Renal cortex interstitium (tissue), 11 donors: ENCODE results near the gene PPARA. TPM values are rescaled to one million over a fixed set of nuclear protein-coding genes. Genes with fewer than 3 reads are reported as not detected.
A peak's percentile ranks its signal among the peaks of the same experiment; 100 is the strongest.

Experiments
- DNase-seq, 11 donors: peaks; one replicate each; pipeline ENCODE4 v3.0.0-alpha.2; 2013; ENCODE audit warnings: low read depth in 9 of 11, low spot score in 4 of 11; ENCODE audit errors: extremely low read depth in 1 of 11
- polyA plus RNA-seq, 3 donors: library from polyadenylated mRNA; unstranded; fragments of 120-200 nt; gene quantifications; one replicate each; pipeline ENCODE4 v1.2.1, GENCODE V29; 2013; ENCODE audit not compliant: insufficient read length in 3 of 3

Gene PPARA
- polyA plus RNA-seq, 3 donors, result 25.1 to 34.1 (median 26.3) TPM

- no peak for DNase-seq
Measured at GRCh38 chr22:46111645-46112306, 38.5 kb upstream of the PPARA start.

GRCh38 chr22:46112405-46112804 lies 37.9 kb upstream of the PPARA start:
- no peak for DNase-seq

DNA sequence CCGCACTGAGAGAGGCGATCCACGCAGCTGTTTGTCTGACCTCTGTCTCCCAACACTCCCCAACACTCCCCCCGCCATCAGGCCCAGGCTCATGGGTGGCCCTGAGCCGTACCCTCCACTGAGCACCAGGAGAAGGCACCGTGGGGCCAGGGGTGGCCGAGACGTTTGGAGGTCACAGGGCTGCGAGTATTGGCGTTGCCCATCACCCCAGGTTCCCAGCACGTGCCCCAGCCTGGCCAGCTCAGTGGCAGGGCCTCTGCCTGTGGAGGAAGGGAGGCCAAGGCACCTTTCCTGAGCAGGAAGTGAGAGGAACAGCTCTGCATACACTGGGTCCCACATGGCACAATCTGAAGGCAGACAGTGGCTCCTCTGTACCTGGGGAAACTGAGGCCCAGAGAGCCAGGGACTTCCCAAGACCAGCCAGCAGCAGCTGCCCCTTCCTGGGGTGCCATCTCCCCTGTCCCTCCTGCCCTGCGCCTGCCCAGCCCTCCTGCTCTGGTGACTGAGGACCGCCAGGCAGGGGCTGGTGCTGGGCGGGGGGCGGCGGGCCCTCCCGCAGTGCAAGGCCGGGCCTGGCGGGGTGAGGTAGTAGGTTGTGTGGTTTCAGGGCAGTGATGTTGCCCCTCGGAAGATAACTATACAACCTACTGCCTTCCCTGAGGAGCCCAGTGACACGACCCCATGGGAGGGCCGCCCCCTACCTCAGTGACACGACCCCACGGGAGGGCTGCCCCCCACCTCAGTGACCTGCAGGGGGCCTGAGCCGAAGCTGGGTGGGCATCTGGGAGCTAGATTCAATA lies 37.0 kb upstream of the PPARA start:
- DNase-seq, result no peak

DNA sequence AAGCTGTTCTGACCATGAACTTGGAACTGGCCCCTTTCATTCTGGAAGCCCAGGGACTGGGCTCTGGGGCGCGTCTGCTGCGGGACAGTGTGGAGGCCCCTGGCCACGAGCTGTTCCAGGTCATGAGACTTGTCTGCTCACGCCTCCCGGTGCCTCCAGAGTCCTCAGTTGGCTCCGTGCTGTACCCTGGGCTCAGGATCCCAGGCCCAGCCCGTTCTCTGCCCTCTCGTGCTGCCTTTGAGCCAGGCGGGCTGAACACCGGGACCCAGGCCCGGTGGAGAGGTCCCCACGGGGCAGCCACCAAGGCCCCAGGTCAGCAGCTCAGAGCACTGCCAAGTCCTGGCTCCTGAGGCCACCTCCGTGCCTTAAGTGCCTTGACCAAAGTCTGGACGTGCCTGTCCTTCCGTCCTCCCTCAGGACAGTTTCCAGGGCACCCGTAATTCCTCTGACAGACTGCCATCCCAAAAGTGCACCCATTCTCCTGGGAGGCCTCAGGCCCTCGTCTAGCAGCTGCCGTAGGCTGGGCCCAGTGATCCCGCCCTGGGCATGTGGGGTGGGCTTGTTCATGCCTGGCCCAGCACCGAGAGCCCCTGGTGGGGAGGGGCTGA lies 36.3 kb upstream of the PPARA start:
- no peak for DNase-seq

DNA sequence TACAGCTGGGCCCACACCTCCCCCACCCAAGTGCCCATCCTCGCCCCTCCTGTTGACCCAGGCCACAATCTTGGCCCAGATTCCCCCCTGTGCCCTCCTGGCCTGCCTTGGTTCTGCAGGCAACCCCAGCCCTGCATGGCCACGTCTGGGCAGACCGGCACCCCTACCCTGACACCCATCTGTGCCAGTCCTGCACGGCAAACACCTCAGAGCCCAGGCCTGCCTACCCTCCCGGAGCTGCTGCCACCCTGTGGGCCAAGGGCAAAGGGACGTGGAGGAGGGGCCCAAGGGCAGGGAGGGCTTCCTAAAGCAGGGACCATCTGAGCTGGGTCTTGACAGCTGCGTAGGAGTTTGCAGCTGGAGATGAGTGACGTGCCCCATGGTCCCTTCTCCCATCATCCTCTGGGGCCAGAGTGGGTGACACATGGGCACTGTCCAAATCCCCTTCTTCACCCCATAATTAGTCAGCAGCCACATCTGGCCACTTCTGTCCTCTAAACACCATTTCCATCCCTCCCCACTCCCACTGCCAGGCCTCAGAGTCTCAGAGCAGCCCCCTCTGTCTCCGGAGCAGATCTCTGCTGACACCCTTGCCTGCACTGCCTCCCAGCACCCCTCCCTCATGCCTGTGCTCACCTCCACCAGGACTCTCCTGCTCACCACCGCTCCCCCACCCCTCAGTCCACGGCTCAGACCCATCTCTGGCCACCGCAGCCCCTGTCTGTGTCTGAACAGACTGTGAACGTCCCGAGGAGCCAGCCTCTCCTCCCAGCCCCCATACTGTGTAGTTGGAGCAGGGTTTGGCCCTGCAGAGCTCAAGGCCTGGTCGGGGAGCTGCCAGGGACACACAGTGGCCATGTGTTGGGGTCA lies 35.6 kb upstream of the PPARA start:
- no peak for DNase-seq

DNA sequence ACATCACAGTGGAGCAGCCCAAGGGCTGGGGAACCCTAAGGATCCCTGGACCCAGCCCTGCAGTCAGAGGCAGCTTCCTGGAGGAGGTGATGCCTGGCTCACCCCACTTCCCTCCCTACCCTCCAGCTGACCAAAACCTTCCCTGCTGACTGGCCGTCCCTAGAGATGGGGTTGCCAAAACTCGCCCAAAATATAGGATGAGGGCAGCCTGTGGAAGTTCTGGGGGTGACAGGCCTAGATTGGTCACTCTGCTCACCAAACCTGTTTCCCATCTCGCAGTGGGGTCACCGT lies 35.0 kb upstream of the PPARA start:
- no peak for DNase-seq

DNA sequence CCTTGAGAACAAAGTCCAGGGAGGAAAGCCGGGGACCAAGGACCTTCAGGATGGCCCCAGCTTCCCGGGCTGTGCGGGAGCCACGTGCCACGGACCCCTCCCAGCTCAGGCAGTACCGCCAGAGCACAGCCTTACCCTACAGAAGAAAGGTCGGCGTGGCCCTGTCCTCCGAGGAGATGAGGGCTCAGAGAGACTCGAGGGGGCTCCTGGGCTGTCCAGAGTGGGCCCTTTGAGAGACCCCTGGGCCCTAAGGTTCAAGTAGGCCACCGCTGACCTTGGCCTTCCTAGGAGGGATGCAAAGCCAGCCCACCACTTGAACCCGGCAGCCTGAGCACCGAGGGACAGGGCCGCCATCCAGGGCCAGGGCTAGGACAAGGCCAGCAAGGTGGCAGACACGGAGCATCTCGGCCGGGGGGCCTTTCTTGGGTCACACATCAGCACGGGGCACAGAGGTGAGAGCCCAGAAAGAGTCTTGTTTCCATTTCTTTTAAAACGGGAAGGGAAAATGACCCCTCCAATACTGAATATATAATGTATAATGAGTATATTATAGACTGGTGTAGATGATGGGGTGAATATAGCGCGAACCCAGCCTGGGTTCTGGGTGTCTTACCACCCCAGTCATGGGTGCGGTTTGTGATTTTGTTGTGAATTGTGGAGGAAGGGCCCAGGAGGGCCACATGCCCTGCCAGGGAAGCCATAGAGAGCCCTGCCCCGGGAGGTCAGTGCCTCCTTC lies 34.4 kb upstream of the PPARA start:
- DNase-seq, result no peak

GRCh38 chr22:46116491-46116958 lies 33.8 kb upstream of the PPARA start:
- peak in 10 of 11 donors; percentile 73 to 86 (median 85) for DNase-seq

- no peak for DNase-seq
Measured at GRCh38 chr22:46117206-46118199, 32.8 kb upstream of the PPARA start.

DNA sequence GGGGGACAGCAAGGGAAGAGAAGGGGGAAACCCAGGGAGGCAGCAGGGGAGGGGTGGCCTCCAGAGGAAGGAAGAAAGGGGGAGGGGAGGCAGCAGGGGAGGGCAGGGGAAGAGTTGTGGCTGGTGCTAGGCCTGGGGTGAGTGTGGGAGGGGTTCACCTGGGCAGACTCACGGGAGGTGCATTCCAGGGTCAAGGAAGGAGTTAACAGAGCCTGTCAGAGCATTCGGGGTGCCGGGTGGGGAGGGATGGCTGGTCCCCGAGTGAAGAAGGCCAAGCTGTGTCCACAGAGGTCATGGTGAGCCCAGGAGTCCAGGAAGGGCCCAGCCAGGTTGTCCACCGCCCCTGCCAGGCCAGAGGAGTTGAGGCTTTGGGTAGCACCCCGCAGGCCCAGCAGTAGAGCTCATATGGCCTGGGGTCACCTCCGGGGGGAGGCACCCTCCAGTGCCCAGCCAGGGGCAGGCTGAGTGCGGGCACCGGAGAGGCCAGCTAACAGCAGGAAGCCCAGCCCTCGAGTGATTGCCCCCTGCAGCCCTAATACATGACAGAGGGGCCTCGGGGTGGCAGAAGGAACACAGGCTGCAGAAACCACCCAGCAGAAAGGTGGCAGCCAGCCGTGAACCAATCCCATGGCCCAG lies 31.1 kb upstream of the PPARA start:
- DNase-seq, result no peak

DNA sequence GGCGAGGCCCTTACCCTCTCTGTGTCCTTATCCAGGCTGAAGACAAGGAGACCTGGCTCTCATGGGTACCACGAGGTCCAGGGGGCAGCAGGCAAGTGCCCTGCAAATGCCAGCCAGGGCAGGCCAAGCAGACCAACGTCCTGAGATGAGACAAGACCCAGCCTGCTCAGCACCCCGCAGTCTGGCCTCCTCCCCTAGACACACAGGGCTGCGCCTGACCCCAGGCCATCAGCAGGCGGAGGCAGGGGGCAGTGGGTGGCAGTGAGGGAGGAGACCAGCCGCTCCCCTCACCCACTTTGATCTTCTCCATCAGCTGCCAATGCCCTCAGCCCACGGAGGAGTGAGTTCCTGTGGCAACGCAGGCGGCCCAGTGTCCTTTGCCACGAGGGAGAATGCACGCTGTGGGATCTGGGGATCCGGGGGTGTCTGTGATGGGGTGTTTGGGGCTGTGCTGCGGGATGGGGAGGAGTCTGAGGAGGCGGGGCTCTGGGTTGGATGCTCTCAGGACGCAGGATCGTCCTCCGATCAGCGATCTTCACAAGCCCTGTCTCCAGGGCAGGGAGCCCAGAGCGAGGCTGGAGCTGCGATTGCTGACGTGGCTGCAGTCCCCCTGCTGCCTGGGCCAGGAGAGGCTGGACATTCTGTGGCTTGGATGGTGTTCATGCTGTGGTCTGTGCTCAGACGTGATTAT lies 30.5 kb upstream of the PPARA start:
- no peak for DNase-seq

DNA sequence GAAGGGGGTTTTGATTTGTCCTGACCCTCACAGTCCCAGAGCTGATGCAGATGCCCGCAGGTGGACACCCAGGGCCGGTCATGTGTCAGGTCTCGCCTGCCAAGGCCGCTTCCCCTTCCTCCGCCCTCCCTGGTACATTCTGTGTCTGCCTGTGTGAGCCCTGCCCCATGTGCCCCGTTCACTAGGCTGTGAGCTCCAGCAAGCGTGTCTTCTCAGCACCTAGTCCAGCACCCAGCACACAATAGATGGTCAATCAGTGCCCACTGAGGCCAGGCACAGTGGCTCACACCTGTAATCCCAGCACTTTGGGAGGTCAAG lies 29.9 kb upstream of the PPARA start:
- DNase-seq, result no peak

DNA sequence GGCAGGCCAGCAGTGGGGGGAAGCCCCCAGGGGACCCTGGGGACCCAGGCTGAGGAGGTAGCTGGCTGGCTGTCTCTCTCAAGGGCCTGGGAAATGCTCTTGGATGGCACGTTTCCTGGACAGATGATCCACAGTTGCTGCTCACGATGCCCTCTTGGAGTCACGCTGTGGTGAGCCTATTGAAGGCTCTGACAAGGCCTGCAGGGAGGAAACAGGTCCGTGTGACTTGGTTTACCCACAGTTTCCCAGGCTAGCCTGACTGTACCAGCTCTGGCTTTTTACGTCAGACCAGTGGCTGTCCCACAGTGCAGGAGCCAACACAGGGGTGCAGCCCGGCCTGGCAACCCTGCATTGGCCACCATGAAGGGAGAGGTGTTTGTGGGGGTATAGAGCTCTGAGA lies 29.2 kb upstream of the PPARA start:
- DNase-seq, result no peak

GRCh38 chr22:46121523-46122287 lies 28.6 kb upstream of the PPARA start:
- no peak for DNase-seq

DNA sequence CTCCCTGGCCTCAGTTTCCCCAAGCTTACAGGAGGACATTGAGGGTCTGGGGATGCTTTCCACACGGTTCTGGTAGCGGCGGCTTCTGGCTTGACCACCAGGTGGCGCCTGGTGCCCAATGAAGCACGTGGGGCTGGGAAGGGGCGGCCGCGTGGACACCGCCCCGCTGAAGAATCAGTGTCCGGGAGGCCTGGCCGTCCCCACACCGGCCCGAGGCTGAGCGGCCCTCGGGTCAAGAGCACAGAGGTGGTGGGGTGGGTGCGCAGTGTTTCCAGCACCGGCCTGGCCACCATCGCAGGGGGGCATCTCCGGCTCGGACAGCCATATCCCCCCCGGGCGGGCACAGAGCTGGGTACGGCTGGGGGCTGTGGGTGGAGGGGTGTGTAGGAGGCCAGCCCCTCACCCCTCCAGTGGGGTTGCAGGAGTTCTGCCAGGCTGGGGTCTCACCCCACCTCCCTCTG lies 27.8 kb upstream of the PPARA start:
- DNase-seq, result peak in 1 of 11 donors; percentile 58
